Breast epithelium (tissue), 3 donors: ENCODE measurements around the gene MAF.

ENCODE experiments used
- CTCF ChIP-seq, 3 donors: fragments of 450-650 bp; IDR thresholded peaks; one replicate each; pipeline ENCODE4 v1.5.1; 2016 to 2017; ENCODE audit warnings: antibody characterized with exemption in 3 of 3, mild to moderate bottlenecking in 3 of 3, moderate library complexity in 3 of 3
- POLR2A ChIP-seq: fragments of 450-650 bp; IDR thresholded peaks from one replicate; pipeline ENCODE4 v1.6.1; 2016; ENCODE audit warnings: antibody characterized with exemption, mild to moderate bottlenecking, moderate library complexity
- POLR2AphosphoS5 ChIP-seq, 3 donors: sonication (generic); formaldehyde crosslinking; IDR thresholded peaks; one replicate each; pipeline ENCODE4 v1.6.1; 2017; ENCODE audit warnings: antibody characterized with exemption in 3 of 3

- TF ChIP-seq POLR2AphosphoS5 (IDR thresholded peaks at IDR 0.05) (no peak), CTCF (IDR thresholded peaks at IDR 0.05) (no peak), POLR2A (no peak)
Observed at GRCh38 chr16:79597277-79598062, 3.1 kb downstream of the MAF start.
